Right lobe of liver (tissue), 6 donors: ENCODE results near the gene C3orf18. TPM values are rescaled to one million over a fixed set of nuclear protein-coding genes. Genes with fewer than 3 reads are reported as not detected.

ENCODE experiments used
- ATAC-seq, 4 donors: fragments of 200-7000 bp; cut with Tn5 transposase; one replicate each; pipeline ENCODE4 v1.9.1; 2020; ENCODE audit warnings: mild to moderate bottlenecking in 4 of 4, moderate library complexity in 4 of 4
- DNase-seq, 3 donors: peaks; one replicate each; pipeline ENCODE4 v3.0.0-alpha.2; 2020
- H3K27ac ChIP-seq, 3 donors: fragments of 200-600 bp; one replicate each; pipeline ENCODE4 v1.8.0; 2022
- H3K27me3 ChIP-seq, 2 donors: fragments of 200-600 bp; one replicate each; pipeline ENCODE4 v1.8.0; 2022
- H3K36me3 ChIP-seq, 4 donors: fragments of 200-600 bp; sonication (generic) in 1 of 4; one replicate each; pipeline versions ENCODE4 v1.5.1 to v1.8.0; 2017 to 2022; ENCODE audit warnings: control low read depth in 1 of 4
- H3K4me1 ChIP-seq, 4 donors: fragments of 200-600 bp; sonication (generic) in 1 of 4; one replicate each; pipeline versions ENCODE4 v1.5.1 to v1.8.0; 2017 to 2022; ENCODE audit warnings: control low read depth in 1 of 4
- H3K4me3 ChIP-seq, 3 donors: fragments of 200-600 bp; one replicate each; pipeline ENCODE4 v1.8.0; 2022
- H3K9me3 ChIP-seq, 4 donors: fragments of 200-600 bp; sonication (generic) in 1 of 4; one replicate each; pipeline versions ENCODE4 v1.5.1 to v1.8.0; 2017 to 2022; ENCODE audit warnings: control low read depth in 1 of 4
- POLR2A ChIP-seq: fragments of 450-650 bp; IDR thresholded peaks from one replicate; pipeline ENCODE4 v1.6.1; 2017; ENCODE audit warnings: antibody characterized with exemption, mild to moderate bottlenecking
- WGBS: methylation state at CpG from one replicate; pipeline ENCODE4 v1.1.6; 2018; ENCODE audit warnings: low coverage, low lambda C conversion rate; ENCODE audit not compliant: insufficient coverage; ENCODE audit errors: missing lambda C conversion rate; 5-methylcytosine and 5-hydroxymethylcytosine counted together
- intact Hi-C, 2 donors: fragments of 100-400 bp; cut with DNase I; formaldehyde crosslinking; loops; one replicate each; pipeline versions ENCODE4 v1.11.2 to v1.14.1; 2022
- total RNA-seq, 6 experiments: library from RNA; depleted of rRNA in 2 of 6; stranded (reverse); fragments of >200 nt in 2 of 6; fragmentation: NEBNext Ultra II Directional in 3 of 6; extraction: Animal tissue kit (Norgen Biotek cat#: 25700) in 3 of 6; gene quantifications; one replicate each; pipeline versions ENCODE4 v1.1.0 to v1.2.4, GENCODE V29; 2016 to 2023
- TF ChIP-seq, protein P1 (sequence below), 4 donors: fragments of 200-600 bp in 3 of 4; fragments of 450-650 bp in 1 of 4; IDR thresholded peaks; one replicate each; pipeline versions ENCODE4 v1.5.1 to v1.8.0; 2016 to 2022; ENCODE audit warnings: antibody characterized with exemption in 4 of 4, mild to moderate bottlenecking in 2 of 4
- donor health status: DM: no; HTN: yes; CAD: no.
- donor health status: DM: no; HTN: no; CAD: no.
- donor health status: DM: no; HTN: no; CAD: no.
- donor health status: DM: no; HTN: yes; CAD: no.
- donor health status: DM: no; HTN: yes; CAD: no.

Gene C3orf18
- total RNA-seq, 6 experiments from 2014 or later: 2.0 to 7.8 (median 2.8) TPM

DNA sequence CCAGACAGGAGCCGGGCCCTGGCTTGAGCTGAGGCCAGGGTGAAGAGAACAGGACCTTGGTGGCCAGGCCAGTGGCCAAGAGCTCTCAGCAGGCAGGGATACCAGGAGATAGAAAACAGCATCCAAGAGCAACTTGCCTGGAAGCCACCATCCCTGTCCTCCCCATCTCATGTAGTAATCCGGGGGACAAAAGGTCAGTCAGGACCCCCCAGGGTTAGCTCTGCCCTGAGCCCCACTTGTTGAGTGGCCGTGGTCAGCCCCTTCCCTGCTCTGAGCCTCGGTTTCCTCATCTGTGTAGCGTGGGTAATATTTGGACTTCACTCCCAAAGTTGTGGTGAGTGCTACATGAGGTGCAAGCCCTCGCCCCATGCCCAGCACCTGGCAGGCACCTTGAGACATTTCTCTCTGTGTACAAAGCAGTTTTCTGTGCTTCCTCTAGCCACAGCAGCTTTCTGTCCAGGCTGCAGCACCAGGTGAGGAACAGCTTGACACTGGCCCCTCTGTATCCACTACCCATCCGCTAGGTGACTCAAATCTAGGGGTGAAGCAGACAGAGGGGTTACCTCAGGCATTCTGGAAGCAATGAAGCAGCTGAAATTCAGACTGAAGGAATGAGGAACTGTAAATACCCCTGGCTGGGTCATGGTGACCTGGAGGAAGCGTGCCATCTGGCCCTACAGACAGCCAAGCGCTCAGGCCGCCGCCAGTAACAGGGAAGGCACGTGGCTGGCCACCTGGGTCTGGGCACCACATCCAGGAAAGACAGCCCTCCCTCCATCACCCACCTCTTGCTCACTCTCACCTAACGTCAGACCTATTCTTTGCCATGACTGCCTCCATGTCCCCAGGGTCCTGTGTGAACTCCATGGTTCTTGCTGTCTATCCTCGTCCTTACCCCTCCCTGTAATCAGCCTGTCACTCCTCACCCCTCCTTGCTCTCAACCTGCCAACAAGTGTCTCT lies 37.4 kb upstream of the C3orf18 start:
- WGBS: 20% methylated on average over 7 of the region's 14 CpGs
- H3K27me3 ChIP-seq: no peaks in the 10 kb centered on the region
- intact Hi-C loops: no loop called here
- TF ChIP-seq, protein P1, sequence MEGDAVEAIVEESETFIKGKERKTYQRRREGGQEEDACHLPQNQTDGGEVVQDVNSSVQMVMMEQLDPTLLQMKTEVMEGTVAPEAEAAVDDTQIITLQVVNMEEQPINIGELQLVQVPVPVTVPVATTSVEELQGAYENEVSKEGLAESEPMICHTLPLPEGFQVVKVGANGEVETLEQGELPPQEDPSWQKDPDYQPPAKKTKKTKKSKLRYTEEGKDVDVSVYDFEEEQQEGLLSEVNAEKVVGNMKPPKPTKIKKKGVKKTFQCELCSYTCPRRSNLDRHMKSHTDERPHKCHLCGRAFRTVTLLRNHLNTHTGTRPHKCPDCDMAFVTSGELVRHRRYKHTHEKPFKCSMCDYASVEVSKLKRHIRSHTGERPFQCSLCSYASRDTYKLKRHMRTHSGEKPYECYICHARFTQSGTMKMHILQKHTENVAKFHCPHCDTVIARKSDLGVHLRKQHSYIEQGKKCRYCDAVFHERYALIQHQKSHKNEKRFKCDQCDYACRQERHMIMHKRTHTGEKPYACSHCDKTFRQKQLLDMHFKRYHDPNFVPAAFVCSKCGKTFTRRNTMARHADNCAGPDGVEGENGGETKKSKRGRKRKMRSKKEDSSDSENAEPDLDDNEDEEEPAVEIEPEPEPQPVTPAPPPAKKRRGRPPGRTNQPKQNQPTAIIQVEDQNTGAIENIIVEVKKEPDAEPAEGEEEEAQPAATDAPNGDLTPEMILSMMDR (IDR thresholded peaks at IDR 0.05): peak in 1 of 4 donors; percentile 4
- TF ChIP-seq POLR2A: no peak
- ATAC-seq (peak; percentile 20 to 54 (median 44)), DNase-seq (peak; percentile 89 to 93 (median 93))
- peak overlapping the region; percentile 77 to 97 (median 84) for H3K27ac ChIP-seq
- H3K4me3 ChIP-seq: no peak overlapping the region
- peaks cover 0 to 20% (median 6%) of the 10 kb centered on the region in 4 donors for H3K36me3 ChIP-seq
- H3K4me1 ChIP-seq: peaks cover 3 to 85% (median 46%) of the 10 kb centered on the region in 4 donors
- no peaks in the 10 kb centered on the region for H3K9me3 ChIP-seq

GRCh38 chr3:50604110-50604621 lies 36.6 kb upstream of the C3orf18 start:
- no peak for DNase-seq
- TF ChIP-seq POLR2A: no peak
- TF ChIP-seq, protein P1 (IDR thresholded peaks at IDR 0.05): no peak
- intact Hi-C loops: no loop called here
- no peaks in the 10 kb centered on the region for H3K27me3 ChIP-seq
- 82% methylated on average over 4 of the region's 5 CpGs for WGBS
- H3K27ac ChIP-seq: peak overlapping the region; percentile 77 to 97 (median 84)
- peaks cover 0 to 20% (median 6%) of the 10 kb centered on the region in 4 donors for H3K36me3 ChIP-seq
- no peak for ATAC-seq
- no peak overlapping the region for H3K4me3 ChIP-seq
- peaks cover 3 to 85% (median 49%) of the 10 kb centered on the region in 4 donors for H3K4me1 ChIP-seq
- H3K9me3 ChIP-seq: no peaks in the 10 kb centered on the region

GRCh38 chr3:50603261-50604109 lies 35.9 kb upstream of the C3orf18 start:
- TF ChIP-seq POLR2A: no peak
- TF ChIP-seq, protein P1 (IDR thresholded peaks at IDR 0.05): no peak
- H3K9me3 ChIP-seq: no peaks in the 10 kb centered on the region
- no peak overlapping the region for H3K4me3 ChIP-seq
- peak overlapping the region in 2 of 3 donors; percentile 84 to 97 for H3K27ac ChIP-seq
- intact Hi-C loops: no loop called here
- peaks cover 3 to 84% (median 50%) of the 10 kb centered on the region in 4 donors for H3K4me1 ChIP-seq
- DNase-seq: no peak
- no peaks in the 10 kb centered on the region for H3K27me3 ChIP-seq
- ATAC-seq: no peak
- WGBS: 50% methylated on average over 2 of the region's 4 CpGs
- peaks cover 0 to 20% (median 6%) of the 10 kb centered on the region in 4 donors for H3K36me3 ChIP-seq

DNA sequence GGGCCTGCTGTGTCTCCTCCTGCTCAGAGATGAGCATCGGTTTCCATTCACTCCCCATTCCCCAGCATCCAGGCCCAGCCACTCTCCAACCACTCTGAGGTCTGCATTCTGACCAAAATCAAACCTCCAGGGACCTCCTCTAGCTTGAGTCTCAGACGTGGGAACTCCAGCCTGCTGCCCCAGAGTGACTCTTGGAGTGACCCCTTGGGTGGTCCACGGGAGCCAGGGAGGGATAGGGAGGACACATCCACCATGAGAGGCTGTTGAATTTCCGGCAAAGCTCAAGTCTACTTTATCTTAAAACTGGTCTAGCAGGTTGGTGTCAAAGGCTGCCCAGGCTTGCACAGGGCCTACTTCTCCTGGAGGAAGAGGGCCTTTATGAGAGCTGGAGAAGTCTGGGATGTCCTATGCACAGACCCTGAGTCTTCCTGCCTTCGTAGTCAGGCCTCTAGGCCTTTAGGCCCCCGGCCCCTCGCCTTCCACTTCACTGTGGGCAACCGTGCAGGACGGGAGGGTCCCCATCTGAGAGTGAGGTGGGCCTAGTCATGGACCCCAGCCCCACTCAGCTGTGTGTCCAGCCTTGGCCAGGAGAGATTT lies 35.1 kb upstream of the C3orf18 start:
- Histone ChIP-seq H3K9me3 (no peaks in the 10 kb centered on the region), H3K4me3 (no peak overlapping the region), H3K4me1 (peaks cover 3 to 78% (median 47%) of the 10 kb centered on the region in 4 donors), H3K27ac (peak overlapping the region; percentile 69 to 97 (median 84)), H3K36me3 (peaks cover 0 to 15% (median 6%) of the 10 kb centered on the region in 4 donors), H3K27me3 (no peaks in the 10 kb centered on the region)
- DNase-seq (no peak), ATAC-seq (no peak)
- intact Hi-C loops: no loop called here
- TF ChIP-seq, protein P1 (IDR thresholded peaks at IDR 0.05): no peak
- WGBS: no CpG with 5 or more reads among the region's 9 CpGs
